GM18505 (cell line): ENCODE results near the gene TUBA3D.
"Not testable (repeated sequence)": the region's sequence is repeated elsewhere in the genome, so short reads cannot be mapped to it uniquely, and the experiment has no call there.

Experiments
- ATAC-seq: cut with Tn5 transposase; IDR thresholded peaks from one replicate; pipeline ENCODE4 v1.9.1; 2021; ENCODE audit not compliant: unreplicated experiment
- POLR2A ChIP-seq: IDR thresholded peaks from 4 replicates; pipeline ENCODE4 v1.6.1; 2011; ENCODE audit warnings: borderline replicate concordance; ENCODE audit not compliant: insufficient read depth, insufficient read length; ENCODE audit errors: extremely low read depth

Gene TUBA3D

DNA sequence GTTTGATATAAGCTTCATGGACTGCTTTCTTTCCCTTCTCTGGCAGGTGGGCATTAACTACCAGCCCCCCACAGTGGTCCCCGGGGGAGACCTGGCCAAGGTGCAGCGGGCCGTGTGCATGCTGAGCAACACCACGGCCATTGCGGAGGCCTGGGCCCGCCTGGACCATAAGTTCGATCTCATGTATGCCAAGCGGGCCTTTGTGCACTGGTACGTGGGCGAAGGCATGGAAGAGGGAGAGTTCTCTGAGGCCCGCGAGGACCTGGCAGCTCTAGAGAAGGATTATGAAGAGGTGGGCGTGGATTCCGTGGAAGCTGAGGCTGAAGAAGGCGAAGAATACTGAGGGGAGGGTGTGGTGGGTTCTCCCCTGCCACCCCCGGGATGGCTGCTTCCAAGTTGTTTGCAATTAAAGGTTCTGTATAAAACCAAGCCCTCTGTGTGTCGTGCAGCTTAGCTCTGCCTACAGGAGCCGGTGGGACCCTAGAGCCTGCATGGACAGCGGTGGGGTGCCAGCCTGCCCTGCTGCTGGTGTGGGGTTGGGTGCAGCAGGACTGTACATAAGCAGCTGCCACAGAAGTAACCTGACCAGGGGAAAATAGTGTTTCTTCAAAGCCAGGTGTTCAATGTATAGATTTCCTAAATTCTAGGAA, 6.7 kb downstream of the TUBA3D start:
- ATAC-seq: not testable (repeated sequence)

- ATAC-seq: not testable (repeated sequence)
Observed at GRCh38 chr2:131483981-131484820, 8.3 kb downstream of the TUBA3D start.

DNA sequence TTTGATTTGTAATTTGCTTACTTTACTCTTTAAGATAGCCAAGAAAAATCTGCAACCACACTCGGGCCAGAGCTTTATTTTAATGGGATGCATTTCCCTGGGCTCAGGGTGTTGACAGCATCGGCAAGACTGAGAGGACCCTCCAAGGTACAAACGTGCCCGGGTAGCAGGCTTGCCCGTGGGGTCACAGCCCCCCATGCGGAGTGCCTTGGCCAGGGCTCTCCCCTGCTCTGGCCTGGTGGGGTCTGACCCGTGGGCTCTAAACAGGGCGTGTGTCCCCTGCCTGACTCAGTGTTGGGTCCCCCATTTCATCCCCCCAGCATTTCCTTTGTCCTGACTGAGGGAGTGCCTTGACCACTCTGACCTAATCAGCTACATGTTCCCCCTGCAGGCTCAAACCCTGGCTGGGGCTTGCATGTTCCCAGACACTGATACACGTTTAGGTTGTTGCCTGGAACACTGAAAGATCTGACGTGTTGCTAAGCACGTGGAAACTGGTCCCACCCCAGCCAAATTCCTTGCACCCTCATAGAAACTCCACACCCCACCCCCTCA, 9.1 kb downstream of the TUBA3D start:
- not testable (repeated sequence) for ATAC-seq

DNA sequence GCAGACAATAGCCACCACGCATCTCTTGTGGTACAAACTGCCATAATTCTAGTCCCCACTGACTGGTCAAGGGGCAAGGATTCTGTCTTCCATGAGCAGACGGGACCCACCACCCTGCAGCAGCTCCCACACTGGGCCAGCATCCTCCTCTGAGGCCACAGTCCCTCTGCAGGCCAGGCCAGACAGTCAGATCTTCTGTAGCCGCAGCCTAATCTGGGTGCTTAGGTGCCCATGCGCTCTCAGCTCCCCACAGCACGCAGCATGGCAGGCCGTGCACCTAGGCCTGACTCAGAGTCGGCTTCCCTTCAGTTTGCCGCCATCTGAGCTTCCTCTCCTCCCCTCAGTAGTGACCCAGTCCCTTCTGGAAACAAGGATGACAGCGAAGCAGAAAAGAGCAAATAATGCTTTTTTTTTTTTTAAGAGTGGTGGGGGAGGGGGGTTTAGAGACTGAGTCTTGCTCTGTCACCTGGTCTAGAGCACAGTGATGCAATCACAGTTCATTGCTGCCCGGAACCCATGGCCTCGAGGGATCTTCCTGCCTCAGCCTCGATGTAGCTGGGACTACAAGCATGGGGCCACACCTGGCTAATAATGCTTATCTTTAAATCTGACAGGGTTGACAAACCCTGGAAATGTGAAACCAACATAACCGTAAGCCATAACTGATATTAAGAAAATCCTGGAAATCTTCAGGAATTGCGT, 10.4 kb downstream of the TUBA3D start:
- ATAC-seq: not testable (repeated sequence)

DNA sequence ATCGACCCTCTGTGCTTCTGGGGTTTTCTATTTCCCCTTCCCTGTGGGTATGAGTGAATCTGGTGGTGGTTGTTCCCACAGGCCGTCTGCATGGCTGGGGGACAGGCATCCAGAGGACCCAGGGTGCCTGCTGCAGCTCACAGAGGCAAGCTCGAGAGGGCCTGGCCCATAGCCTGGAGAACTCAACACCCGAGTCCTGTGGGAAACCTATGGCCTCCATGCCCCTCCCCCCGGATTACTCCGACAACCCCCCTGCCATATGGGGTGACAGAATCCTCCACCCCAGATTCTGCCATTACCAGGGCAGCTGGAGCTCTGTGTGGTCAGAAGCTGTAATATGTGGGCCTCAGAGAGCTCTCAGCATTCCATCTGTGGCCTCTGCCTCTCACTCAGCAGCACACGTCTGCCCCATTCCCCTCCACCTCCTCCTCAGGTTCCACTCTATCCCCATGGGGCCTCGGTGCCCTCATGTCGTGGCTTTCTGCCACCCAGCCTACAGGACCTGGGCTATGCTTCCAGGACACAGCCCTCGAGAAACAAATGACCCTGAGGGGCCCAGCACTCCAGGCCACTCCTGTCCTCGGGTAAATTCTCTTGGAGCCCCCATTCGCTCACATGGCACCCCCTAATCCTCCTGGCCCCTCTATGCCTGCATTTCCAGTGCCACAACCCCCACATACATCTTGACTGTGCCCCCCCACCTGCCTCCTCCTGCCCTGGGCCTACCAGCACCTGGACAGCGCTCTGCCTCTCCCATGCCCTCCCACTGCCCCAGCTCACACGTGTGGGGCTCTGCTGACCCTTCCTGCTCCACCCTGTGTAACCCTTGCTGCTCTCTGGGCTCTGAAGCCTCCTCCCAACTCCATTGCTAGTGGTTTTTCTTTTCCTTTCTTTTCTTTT, 12.6 kb downstream of the TUBA3D start:
- TF ChIP-seq POLR2A: no peak
- ATAC-seq: no peak

- ATAC-seq: not testable (repeated sequence)
Observed at GRCh38 chr2:131490616-131491468, 14.9 kb downstream of the TUBA3D start.

GRCh38 chr2:131491469-131491836, 15.5 kb downstream of the TUBA3D start:
- ATAC-seq: not testable (repeated sequence)

GRCh38 chr2:131492015-131492417, 16.1 kb downstream of the TUBA3D start, which contains the start of gene MZT2A:
MZT2A (minus strand) TSS chr2:131492397; CDS start chr2:131492376, 21 bp downstream.
- peak; percentile 10 for ATAC-seq

DNA sequence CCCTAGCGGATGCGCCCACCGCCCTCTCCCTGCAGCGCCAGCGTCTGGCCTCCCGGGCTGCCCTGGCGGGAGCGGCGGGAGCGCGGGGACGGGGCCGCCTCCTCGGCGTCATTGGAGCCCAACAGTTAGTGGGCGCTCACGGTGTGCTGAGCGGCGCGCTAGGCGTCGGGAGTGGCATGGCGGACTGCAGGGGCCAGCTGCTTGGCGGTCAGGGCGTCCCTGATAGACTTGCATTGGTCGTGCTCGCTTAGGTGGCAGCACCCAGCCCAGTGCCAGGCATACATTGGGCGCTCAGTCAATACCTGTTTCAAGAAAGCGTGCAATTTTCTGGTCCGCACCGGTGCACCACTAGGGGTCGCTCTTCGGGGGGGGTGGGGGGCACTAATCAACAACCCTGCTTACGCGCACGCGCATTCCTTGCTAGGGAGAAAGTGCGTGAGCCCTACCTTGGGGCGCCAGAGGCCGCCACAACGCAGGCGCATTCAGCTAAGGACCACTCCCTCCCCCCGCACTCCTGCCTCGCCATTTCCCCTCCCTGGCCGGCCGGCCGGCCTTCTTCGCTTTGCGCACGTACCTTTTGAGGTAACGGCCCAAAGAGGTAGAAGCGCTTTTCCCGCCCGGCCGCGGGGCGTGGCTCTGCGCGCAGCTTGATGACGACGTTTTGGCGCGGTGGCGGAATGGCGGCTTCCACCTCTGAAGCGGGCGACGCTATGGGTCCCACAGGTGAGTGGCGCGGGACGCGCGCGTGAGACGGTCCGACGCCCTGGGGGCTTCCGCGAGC, 16.7 kb downstream of the TUBA3D start:
- peak; percentile 71 for ATAC-seq

GRCh38 chr2:131493199-131493968, 17.5 kb downstream of the TUBA3D start:
- no peak for TF ChIP-seq POLR2A
- ATAC-seq: peak; percentile 25

More for the DNA sequence above, 16.7 kb downstream of the TUBA3D start:
- peak; percentile 51 for TF ChIP-seq POLR2A

DNA sequence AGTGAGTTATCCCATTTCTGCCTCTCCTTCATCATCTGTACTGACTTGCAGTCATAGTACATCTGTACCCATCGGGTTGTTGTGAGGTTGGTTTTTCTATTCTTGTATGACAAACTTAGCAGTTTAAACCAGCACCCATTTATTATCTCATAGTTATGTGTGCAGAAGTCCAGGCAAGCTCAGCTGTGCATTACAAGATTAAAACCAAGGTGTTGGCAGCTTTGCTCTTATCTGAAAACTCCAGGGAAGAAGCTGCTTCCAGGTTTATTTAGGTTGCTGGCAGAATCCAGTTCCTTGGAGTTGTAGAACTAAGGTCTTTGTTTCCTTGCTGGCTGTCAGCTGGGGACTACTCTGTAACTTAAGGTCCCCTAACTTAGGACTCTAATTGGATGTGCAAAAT, 19.6 kb downstream of the TUBA3D start:
- ATAC-seq: not testable (repeated sequence)

DNA sequence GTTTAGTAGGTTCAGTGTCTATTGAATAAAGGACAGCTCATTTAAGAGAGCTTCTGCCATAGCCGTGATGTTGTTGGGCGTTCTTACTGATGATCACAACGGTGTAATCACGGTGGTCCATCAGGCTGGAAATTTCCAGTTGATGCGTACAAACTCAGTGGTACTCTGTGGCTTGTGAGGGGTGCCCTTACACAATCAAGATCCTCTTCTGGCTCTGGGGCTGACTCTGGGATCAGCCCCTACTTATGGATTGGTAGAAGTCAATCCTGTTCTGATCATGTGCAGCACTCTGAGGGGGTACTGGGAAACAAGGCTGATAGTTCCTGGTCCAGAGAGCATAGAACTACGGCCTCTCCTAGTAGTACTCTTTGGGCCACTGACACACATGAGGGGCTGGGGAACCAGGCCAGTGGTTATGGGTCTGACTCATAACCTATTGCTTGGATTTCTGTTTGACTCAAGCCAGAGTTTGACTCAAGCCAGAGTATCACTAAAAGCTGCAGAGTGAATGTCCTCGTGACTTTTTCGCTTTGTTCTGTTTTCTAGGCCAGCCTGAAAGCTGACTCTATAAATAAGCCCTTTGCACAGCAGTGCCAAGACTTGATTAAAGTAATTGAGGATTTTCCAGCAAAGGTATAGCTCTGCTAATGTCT, 22.5 kb downstream of the TUBA3D start:
- ATAC-seq: peak; percentile 88

DNA sequence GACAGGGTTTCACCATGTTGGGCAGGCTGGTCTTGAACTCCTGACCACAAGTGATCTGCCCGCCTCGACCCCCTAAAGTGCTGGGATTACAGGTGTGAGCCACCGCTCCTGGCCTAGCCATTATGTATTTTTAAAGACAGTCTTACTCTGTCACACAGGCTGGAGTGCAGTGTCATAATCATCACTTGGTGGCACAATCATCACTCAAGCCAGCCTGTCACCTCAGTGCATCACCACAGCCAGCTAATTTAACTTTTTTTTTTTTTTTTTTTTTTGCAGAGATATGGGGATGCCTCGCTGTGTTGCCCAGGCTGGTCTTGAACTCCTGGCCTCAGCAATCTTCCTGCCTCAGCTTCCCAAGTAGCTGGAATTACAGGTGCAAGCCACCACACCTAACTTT, 27.7 kb downstream of the TUBA3D start:
- not testable (repeated sequence) for ATAC-seq

GRCh38 chr2:131504082-131504750, 28.3 kb downstream of the TUBA3D start:
- not testable (repeated sequence) for ATAC-seq
